Prostate gland (tissue), 2 donors: ENCODE measurements around the gene RBFOX2.
"Not testable (repeated sequence)": the region's sequence is repeated elsewhere in the genome, so short reads cannot be mapped to it uniquely, and the experiment has no call there.

Experiments used
- POLR2A ChIP-seq: fragments of 450-650 bp; IDR thresholded peaks from one replicate; pipeline ENCODE4 v1.6.1; 2016; ENCODE audit warnings: antibody characterized with exemption, mild to moderate bottlenecking
- POLR2AphosphoS5 ChIP-seq: sonication (generic); formaldehyde crosslinking; IDR thresholded peaks from one replicate; pipeline ENCODE4 v1.6.1; 2017; ENCODE audit warnings: antibody characterized with exemption
- TF ChIP-seq, protein P1 (sequence below), 4 experiments: fragments of 200-600 bp in 2 of 4; fragments of 450-650 bp in 2 of 4; sonication (generic) in 2 of 4; IDR thresholded peaks; 1 replicate in 3 of 4; 2 replicates in 1 of 4; pipeline ENCODE4 v1.5.1; 2016 to 2019; ENCODE audit warnings: antibody characterized with exemption in 4 of 4, mild to moderate bottlenecking in 2 of 4, moderate library complexity in 2 of 4

DNA sequence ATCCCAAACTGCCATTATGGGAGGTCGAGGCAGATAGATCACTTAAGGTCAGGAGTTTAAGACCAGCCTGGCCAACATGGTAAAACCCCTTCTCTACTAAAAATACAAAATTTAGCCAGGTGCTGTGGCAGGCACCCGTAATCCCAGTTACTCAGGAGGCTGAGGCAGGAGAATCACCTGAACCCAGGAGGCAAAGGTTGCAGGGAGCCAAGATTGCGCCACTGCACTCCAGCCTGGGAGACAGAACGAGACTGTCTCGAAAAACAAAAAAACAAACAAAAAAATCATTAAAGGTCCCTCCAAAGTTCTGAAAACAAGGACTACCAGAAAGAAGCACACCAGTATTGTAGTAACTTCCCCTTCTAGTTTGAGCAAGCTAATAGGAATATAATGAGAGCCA is 34.9 kb downstream of the RBFOX2 start:
- TF ChIP-seq, protein P1, sequence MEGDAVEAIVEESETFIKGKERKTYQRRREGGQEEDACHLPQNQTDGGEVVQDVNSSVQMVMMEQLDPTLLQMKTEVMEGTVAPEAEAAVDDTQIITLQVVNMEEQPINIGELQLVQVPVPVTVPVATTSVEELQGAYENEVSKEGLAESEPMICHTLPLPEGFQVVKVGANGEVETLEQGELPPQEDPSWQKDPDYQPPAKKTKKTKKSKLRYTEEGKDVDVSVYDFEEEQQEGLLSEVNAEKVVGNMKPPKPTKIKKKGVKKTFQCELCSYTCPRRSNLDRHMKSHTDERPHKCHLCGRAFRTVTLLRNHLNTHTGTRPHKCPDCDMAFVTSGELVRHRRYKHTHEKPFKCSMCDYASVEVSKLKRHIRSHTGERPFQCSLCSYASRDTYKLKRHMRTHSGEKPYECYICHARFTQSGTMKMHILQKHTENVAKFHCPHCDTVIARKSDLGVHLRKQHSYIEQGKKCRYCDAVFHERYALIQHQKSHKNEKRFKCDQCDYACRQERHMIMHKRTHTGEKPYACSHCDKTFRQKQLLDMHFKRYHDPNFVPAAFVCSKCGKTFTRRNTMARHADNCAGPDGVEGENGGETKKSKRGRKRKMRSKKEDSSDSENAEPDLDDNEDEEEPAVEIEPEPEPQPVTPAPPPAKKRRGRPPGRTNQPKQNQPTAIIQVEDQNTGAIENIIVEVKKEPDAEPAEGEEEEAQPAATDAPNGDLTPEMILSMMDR (IDR thresholded peaks at IDR 0.05), result not testable (repeated sequence)
- not testable (repeated sequence) for TF ChIP-seq POLR2AphosphoS5, POLR2A
